Ishikawa (cell line): ENCODE data around the gene LCLAT1.

Experiments used
- CEBPB ChIP-seq: IDR thresholded peaks from 2 replicates; pipeline ENCODE4 v1.6.1; 2012
- MAX ChIP-seq: IDR thresholded peaks from 2 replicates; pipeline ENCODE4 v1.6.1; 2012
- NFIC ChIP-seq: IDR thresholded peaks from 2 replicates; pipeline ENCODE4 v1.6.1; 2012
- RAD21 ChIP-seq: IDR thresholded peaks from 2 replicates; pipeline ENCODE4 v1.6.1; 2012; ENCODE audit warnings: low read depth
- TF ChIP-seq, protein P1 (sequence below): IDR thresholded peaks from 2 replicates; pipeline ENCODE4 v1.6.1; 2012; ENCODE audit warnings: low read depth, mild to moderate bottlenecking

DNA sequence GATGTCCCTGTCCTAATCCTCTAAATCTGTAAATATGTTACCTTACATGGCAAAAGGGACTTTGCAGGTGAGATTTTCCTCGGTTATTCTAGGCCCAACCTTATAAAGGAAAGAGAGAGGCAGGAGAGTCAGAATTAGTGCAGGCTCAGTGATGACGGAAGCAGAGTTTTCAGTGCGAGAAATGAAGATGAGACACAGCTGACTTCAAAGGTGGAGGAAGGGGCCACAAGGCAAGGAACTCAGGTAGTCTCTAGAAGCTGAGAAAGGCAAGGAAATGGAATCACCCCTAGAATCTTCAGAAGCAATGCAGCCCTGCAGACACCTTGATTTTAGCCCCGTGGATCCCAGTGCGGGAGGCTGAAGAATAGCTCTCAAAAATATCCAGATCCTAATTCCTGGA is 7.2 kb upstream of the LCLAT1 start:
- no peak for TF ChIP-seq MAX
- TF ChIP-seq RAD21, result no peak
- TF ChIP-seq NFIC, result no peak
- TF ChIP-seq CEBPB, result no peak
- TF ChIP-seq, protein P1, sequence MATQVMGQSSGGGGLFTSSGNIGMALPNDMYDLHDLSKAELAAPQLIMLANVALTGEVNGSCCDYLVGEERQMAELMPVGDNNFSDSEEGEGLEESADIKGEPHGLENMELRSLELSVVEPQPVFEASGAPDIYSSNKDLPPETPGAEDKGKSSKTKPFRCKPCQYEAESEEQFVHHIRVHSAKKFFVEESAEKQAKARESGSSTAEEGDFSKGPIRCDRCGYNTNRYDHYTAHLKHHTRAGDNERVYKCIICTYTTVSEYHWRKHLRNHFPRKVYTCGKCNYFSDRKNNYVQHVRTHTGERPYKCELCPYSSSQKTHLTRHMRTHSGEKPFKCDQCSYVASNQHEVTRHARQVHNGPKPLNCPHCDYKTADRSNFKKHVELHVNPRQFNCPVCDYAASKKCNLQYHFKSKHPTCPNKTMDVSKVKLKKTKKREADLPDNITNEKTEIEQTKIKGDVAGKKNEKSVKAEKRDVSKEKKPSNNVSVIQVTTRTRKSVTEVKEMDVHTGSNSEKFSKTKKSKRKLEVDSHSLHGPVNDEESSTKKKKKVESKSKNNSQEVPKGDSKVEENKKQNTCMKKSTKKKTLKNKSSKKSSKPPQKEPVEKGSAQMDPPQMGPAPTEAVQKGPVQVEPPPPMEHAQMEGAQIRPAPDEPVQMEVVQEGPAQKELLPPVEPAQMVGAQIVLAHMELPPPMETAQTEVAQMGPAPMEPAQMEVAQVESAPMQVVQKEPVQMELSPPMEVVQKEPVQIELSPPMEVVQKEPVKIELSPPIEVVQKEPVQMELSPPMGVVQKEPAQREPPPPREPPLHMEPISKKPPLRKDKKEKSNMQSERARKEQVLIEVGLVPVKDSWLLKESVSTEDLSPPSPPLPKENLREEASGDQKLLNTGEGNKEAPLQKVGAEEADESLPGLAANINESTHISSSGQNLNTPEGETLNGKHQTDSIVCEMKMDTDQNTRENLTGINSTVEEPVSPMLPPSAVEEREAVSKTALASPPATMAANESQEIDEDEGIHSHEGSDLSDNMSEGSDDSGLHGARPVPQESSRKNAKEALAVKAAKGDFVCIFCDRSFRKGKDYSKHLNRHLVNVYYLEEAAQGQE, result no peak
